Dermis microvascular lymphatic vessel endothelial cell (primary cell): ENCODE data around the gene FAP. TPM values are rescaled to one million over a fixed set of nuclear protein-coding genes. Genes with fewer than 3 reads are reported as not detected.

Experiments
- DNase-seq, 2 donors: peaks; one replicate each; pipeline versions ENCODE4 v3.0.0 to v3.0.0-alpha.2; 2010; ENCODE audit warnings: low read depth in 2 of 2
- total RNA-seq: library from RNA; depleted of rRNA; stranded (reverse); fragments of >200 nt; gene quantifications from 2 replicates; pipeline ENCODE4 v1.2.1, GENCODE V29; 2014

FAP gene
- total RNA-seq, 1 donor from 2014 or later = 1.3 TPM

- no peak for DNase-seq
These were observed 470 bp upstream of the FAP start for GRCh38 chr2:162243715-162244114.

DNA sequence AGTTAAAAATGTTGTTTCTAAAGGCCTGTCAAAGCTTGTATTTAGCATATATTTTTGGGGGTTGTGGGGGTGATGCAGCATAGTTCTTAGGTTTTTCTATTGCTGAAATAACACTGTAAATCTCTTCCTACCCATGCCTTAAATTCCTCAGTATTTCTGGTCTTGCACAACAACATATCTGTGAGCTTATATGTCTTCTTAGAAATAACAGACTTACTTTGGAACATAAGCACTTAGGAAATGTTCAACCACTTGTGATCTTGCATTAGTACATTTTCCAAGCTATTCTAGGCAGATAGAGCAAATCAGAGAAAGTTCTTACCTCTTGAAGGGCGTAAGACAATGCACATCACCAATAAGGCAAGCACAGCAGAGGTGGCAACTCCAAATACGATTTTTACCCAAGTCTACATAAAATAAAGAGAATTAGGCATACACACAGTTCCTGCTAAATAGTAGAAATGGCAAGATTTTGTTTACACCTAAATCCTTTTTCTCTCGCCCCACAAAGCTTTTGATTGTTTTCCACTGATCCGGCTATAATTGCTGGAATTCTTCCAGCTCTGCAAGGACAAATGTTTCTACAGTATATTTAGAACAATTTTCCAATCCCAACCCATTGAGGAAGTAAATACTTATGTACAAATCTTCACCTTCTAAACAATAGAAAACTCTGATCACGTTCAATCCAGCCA is 512 bp downstream of the FAP start:
- peak in 1 of 2 donors; percentile 7 for DNase-seq

DNA sequence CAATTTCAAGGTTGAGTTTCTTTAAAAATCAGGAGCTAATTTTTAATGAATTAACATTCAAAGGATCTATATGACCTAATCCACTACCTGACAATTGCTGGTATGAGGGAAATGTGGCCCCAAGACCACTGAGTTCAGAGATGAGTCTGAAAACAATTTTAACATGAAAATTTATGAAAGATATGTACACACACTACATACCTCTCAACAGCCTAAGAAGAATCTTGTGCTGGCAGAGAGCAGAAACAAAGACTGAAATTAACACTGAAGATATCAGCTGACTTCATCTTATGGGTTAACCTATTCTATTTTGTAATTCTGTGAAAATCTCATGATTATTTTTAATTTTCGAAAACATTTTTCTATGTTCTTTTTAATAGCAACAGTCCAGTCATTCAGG is 1.7 kb downstream of the FAP start:
- no peak for DNase-seq

- DNase-seq = no peak
These were observed 8.4 kb downstream of the FAP start for GRCh38 chr2:162234620-162235462.

DNA sequence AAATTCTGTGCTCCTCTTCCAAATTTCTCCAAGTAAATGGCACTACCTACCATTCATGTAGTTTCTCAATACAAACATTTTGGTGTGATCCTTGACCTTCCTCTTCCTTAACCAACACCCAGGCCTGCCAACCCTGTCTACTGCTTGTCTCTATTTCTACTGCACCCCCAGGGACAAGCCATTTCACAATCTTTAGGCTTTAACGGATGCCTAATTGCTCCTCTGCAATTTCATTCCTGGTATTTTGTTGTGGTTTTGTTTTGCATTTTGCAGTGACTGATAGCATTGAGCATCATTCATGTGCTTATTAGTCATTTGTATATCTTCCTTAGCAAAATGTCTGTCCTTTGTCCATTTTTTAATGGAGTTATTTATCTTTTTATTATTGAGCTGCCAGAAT is 10.0 kb downstream of the FAP start:
- DNase-seq = no peak

DNA sequence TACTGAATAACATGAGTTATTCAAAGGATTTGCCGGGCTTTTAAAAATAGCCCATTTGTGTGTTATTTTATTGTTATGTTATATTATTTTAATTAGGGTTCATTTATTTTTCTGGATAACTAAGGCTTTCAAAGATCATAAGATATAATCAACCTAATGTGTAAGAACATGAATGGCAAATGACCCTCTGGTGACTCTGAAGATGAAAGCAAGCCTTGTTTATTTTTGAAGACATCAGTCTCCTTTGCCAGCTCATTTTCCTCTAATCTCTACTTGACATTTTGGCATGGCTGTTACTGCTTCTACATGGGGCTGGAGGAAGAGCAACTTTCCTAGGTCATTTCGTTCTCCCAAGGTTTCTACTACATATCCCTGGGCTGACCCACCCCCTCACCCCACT is 10.6 kb downstream of the FAP start:
- no peak for DNase-seq

DNA sequence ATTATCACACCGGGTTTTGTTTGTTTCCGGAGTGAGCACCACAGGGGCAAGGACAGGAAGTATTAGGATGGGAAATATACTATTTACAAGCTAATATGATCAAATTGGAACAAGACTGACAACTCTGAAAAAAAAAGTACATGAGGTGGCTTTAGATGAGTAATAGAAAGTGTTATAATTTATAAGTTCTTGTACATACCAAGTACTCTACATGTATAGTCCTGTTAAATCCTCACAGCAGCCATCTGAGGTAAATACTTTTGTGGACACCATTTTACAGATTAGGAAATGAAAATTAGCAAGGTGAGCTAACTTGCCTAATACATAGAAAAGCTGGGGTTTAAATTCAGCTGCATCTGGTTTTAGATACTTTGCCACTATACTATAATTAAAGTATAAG is 11.2 kb downstream of the FAP start:
- no peak for DNase-seq

GRCh38 chr2:162230761-162231160 is 12.5 kb downstream of the FAP start:
- DNase-seq = no peak

DNA sequence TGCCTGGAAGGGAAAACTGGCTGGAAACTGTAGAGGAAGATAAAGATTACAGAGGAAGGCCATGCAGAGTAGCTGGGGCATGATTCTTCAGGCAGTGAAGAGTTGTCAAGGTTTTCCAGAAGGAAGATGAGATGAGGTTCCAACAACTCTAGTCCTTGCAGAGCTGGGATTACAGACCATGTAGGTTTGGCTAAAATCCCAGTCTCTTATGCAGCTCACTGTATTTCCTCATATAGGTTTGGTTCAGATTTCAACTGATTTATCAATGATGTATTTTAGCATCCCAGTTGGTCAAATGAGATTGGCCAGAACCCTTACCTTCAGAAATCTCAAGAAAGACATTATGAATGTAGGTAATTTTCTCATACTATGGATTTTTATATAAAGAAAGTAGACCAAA is 16.4 kb downstream of the FAP start:
- DNase-seq = no peak

GRCh38 chr2:162221064-162221463 is 22.2 kb downstream of the FAP start:
- DNase-seq = peak; percentile 22 to 60

GRCh38 chr2:162220368-162220767 is 22.9 kb downstream of the FAP start:
- no peak for DNase-seq

- no peak for DNase-seq
These were observed 23.8 kb downstream of the FAP start for GRCh38 chr2:162219426-162219825.

DNA sequence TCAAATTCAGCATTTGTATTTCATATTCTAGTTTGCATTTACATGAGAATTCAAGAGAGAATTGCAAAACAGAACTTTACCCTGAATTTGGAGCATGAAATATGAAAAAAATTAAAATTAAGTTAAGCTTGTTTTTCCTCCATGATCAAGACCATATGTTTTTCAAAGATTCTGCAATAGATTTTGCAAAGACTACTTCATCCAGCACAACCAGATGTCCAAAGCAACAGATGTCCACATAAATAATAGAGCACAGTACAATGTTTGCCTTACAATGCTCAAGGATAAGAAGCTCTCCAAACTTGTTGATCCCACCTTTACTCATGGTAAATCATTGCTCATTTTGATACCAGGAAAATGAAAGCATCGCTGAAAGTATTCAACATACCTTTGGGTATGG is 25.6 kb downstream of the FAP start:
- no peak for DNase-seq

DNA sequence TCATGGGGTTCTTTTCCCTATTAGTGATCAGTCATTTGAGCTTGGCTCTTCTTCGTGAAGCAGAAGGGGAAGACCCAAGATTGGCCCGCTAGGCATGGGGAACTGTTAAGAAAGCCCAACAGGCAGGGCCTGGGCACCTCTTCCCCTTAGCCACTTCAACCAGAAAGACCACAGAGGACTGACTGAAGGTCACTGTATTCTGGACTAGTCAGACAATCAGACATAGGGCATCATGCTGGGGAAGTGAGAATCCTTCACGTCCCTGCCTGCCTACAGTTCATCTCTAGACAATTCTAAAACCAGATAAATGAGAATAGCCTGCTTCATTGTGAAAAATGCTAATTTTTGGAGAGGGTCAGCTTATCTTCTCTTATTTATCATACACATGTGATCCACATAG is 28.1 kb downstream of the FAP start:
- DNase-seq = no peak

- DNase-seq = no peak
These were observed 30.9 kb downstream of the FAP start for GRCh38 chr2:162212366-162212765.

DNA sequence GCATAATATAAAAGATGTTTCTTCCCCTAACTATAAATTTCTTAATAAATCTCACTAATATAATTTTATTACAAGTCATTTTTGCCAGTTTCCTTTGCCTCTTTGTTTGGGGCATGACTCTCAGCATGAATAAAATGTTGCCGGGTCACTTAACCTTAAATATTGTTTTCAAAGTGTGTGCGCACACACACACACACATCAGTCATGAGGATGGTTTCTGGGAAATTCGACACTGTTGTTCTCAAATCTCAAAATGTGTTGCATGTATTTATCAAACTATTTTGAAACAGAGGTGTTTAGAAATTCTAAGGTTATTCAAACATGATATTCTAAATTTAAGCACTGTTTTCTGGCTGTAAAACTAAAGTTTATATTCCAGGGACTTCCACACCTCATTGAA is 31.5 kb downstream of the FAP start:
- no peak for DNase-seq

DNA sequence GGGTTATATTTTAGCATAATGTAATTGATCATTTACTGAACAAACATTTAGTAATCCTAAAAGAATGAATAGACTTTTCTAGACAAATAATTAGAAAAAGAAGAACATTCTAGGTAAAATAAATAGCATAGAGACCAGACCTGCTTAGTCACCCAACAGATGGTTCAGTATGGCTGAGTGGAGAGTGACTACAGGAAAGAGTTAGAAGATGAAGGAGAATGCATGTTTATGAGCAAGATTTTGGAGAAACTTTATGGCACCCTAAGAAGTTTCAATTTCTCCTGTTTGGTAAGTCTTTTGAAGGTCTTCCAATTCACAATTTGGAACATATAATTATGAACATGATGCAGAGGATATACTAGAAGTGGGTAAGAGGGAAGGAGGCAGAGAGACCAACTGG is 32.9 kb downstream of the FAP start:
- DNase-seq = no peak

DNA sequence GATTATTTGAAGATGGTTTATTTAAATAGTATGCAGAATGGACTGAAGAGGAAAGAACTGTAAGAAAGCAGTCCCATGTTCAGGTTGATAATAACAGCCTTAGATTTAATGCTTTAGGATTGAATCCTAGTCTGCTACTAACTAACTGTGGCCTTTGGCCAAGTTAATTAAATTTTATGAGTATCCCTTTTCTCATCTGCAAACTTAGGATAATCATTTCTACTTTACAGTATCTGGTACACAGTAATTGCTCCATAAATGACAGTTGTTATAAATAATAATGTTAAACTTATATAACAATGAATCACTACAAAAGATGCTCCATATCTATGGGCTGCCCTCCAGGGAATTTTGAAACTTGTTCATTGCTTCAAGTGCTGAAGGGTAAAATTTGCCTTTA is 41.0 kb downstream of the FAP start:
- DNase-seq = no peak

- no peak for DNase-seq
These were observed 42.6 kb downstream of the FAP start for GRCh38 chr2:162200636-162201035.

DNA sequence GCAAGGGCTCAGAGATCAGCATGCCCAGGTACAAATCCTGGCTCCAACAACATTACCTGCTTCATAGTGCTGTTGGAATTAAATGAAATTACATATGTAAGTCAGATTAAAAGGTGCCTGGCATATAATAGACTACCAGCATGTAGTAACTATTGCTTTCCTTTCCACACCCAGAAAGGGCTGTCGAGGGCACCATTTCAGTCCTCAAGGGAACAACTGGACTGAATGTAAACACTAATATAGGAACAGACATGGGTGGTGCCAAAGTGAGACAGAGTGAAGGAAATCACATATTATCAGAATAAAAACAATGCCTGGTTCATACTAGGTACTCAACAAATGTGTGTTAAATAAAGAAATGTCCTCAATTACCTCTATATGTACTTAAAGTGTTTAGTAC is 43.3 kb downstream of the FAP start:
- DNase-seq = no peak

DNA sequence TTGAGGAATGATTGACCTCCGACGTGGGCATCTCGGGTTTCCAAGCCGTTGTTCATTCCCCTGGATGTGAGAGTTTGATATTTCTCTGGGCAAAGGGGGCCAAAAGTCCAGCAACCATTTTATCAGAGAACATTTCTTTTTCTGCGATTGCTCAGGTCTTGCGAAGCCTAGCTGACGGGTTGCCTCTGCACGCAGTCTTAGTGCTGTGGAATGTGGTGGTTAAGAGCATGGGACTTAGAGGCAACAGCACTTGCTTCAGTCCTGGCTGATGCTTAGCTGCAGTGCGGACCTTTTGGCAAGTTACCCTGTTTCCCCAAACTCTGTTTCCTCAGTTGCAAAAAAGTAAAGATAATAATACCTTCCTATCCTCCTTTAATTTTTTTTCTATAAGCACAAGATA is 45.0 kb downstream of the FAP start:
- no peak for DNase-seq

- DNase-seq = no peak
These were observed 46.0 kb downstream of the FAP start for GRCh38 chr2:162197069-162197825.
